ENCODE data around the gene PTPRM.

The PTPRM gene

DNA sequence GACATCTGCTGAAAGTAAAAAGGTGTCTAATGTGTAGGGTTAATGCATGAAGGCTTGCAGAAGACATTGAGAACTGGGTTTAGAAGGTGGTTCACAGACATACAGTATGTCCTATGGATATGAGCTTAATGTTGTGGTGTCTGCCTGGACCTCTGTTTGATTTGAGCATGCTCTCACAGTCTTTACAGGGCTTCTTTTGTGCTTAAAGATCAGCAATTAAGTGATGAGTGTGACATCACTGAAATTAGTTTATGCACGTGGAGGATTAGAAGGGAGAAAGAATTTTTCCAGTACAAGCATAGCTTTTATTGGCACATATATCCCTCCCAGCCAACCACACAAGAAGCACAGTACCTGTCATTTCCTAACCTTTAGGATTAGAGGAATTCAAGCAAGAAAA lies 674.6 kb downstream of the PTPRM start:
- no peak overlapping the region for H3K27ac Mint-ChIP-seq
- no peak overlapping the region for H3K4me3 Mint-ChIP-seq
- no peak for DNase-seq
- H3K27me3 Mint-ChIP-seq = no peaks in the 10 kb centered on the region
- ATAC-seq = no peak
- no peaks in the 10 kb centered on the region for H3K4me1 Mint-ChIP-seq
- H3K9me3 Mint-ChIP-seq = peaks cover 0 to 7% of the 10 kb centered on the region in 2 donors

DNA sequence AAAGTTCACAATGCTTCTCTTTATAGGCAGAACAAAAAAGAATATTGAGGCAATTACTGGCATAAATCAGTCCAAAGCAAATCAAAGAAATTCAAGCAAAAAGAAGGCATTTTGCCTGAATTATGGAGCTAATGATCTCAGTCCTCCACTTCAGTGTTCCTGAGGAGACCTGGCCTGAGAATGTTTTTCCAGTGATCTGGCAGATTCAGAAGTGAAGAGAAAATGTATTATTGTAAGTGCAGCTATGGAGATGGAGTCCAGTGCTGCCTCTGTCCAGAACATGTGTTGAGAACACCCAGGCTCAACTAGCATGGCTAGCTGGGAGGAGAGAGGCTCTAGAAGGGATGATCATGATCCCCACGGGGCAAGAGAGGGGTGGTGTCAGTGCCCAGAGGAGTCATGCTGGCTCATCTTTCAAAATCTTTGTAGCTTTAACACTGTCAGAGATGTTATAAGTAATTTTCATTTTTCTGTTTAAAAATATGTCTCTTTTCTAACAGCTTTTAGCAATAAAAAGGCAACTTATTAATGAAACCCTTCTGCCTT lies 675.1 kb downstream of the PTPRM start:
- Mint-ChIP-seq H3K4me3 (no peak overlapping the region), H3K9me3 (peaks cover 0 to 7% of the 10 kb centered on the region in 2 donors), H3K4me1 (no peaks in the 10 kb centered on the region), H3K27ac (no peak overlapping the region), H3K27me3 (no peaks in the 10 kb centered on the region)
- DNase-seq (no peak), ATAC-seq (no peak)

DNA sequence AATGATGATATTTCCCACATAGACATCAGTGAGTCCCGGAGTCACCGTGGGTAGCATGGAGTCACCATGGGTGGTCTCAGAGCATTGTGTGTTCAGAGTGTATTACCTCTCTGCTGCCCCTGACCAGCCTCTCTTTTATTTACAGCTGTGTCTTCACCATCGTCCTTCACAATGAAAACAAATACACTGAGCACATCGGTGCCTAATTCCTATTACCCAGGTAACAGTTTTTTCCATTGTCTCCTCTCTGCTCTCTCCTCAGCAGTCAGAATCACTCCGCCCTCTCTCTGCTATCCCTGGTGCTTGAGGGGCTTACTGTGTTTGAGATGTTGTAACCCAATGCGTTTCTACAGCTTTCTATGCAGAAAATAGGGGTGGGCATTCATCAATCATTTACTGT lies 680.6 kb downstream of the PTPRM start:
- ATAC-seq (no peak), DNase-seq (no peak)
- Mint-ChIP-seq H3K27ac (no peak overlapping the region), H3K4me3 (no peak overlapping the region), H3K9me3 (no peaks in the 10 kb centered on the region), H3K27me3 (no peaks in the 10 kb centered on the region), H3K4me1 (no peaks in the 10 kb centered on the region)

DNA sequence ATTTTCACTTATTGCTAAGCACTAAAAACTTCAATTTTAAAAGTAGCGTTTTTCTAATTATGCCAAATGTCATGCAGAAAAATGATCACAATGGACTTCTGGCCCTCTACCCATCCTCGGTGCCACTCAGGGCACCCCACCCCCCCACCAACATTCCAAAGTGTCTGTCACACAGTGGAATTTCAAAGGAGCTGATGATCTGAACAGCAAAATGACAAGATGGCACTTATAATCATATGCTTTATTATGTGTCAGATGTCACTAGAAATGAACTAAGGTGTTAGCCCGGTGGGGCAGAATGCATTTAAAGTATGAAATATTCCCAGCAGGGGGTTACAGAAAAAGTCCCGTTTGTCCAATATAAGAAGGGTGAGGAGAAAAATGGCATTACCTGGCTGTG lies 681.5 kb downstream of the PTPRM start:
- ATAC-seq (no peak), DNase-seq (no peak)
- Mint-ChIP-seq H3K27me3 (no peaks in the 10 kb centered on the region), H3K4me3 (no peak overlapping the region), H3K9me3 (no peaks in the 10 kb centered on the region), H3K27ac (no peak overlapping the region), H3K4me1 (no peaks in the 10 kb centered on the region)

- no peaks in the 10 kb centered on the region for H3K27me3 Mint-ChIP-seq
- DNase-seq = no peak
These were observed 682.7 kb downstream of the PTPRM start for GRCh38 chr18:8249811-8250210.

DNA sequence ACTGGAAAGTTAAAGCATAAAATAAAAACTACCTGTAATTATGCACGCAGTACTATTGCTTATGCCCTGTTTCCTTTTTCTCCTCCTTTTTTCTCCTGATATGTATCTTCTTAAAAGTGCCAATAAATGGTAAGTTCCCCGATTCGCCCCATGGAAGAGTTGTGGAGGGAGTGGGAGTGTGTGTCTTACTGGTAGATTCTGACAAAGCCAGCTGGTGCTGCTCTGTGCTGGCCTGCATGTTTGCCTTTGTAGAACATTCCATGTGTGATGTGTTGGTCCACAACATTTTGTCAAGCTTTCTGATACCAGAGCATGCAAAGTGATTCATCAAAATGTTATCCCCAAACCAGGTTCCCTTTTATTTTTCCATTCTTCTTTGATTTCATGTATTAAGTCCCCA lies 685.3 kb downstream of the PTPRM start:
- Mint-ChIP-seq H3K4me1 (no peaks in the 10 kb centered on the region), H3K27ac (no peak overlapping the region)

More at GRCh38 chr18:8249811-8250210, 682.7 kb downstream of the PTPRM start:
- Mint-ChIP-seq H3K4me1 (no peaks in the 10 kb centered on the region), H3K27ac (no peak overlapping the region), H3K9me3 (no peaks in the 10 kb centered on the region), H3K4me3 (no peak overlapping the region)
- no peak for ATAC-seq

GRCh38 chr18:8253944-8254343 lies 686.8 kb downstream of the PTPRM start:
- H3K27me3 Mint-ChIP-seq = no peaks in the 10 kb centered on the region
- H3K9me3 Mint-ChIP-seq = no peaks in the 10 kb centered on the region
- no peak overlapping the region for H3K4me3 Mint-ChIP-seq

More for the DNA sequence above, 685.3 kb downstream of the PTPRM start:
- Mint-ChIP-seq H3K9me3 (no peaks in the 10 kb centered on the region), H3K27me3 (no peaks in the 10 kb centered on the region), H3K4me3 (no peak overlapping the region)
- ATAC-seq (no peak), DNase-seq (no peak)

DNA sequence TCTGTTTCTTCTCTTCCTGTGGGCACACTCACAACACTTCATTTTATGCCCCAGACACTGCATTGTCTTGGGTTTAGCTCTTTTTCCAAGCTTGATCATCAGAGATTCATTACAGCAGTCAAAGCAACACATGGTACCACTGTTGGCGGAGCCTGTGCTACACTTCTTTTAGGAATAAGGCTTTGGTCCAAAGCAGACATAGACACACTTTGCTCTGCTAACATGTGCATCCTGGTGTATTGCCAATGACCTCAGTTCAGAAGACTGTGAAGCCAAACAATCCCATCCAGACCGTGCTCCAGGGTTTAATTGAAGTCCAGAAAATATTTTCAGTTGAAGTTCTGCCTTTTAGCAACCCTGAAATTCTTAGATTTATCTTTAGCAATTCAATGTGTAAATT lies 687.5 kb downstream of the PTPRM start:
- ATAC-seq (no peak), DNase-seq (no peak)
- Mint-ChIP-seq H3K4me1 (no peaks in the 10 kb centered on the region), H3K27me3 (no peaks in the 10 kb centered on the region), H3K4me3 (no peak overlapping the region), H3K27ac (no peak overlapping the region), H3K9me3 (no peaks in the 10 kb centered on the region)

More at GRCh38 chr18:8253944-8254343, 686.8 kb downstream of the PTPRM start:
- H3K27ac Mint-ChIP-seq = peak overlapping the region in 1 of 2 donors; percentile 37
- DNase-seq (no peak), ATAC-seq (no peak)
- H3K4me1 Mint-ChIP-seq = no peaks in the 10 kb centered on the region

- H3K9me3 Mint-ChIP-seq = no peaks in the 10 kb centered on the region
- H3K27ac Mint-ChIP-seq = peak overlapping the region in 1 of 2 donors; percentile 10
- H3K27me3 Mint-ChIP-seq = no peaks in the 10 kb centered on the region
- ATAC-seq (no peak), DNase-seq (no peak)
- H3K4me3 Mint-ChIP-seq = no peak overlapping the region
- H3K4me1 Mint-ChIP-seq = no peaks in the 10 kb centered on the region
These were observed 690.8 kb downstream of the PTPRM start for GRCh38 chr18:8257851-8258434.

- no peaks in the 10 kb centered on the region for H3K4me1 Mint-ChIP-seq
- peak overlapping the region in 1 of 2 donors; percentile 45 for H3K27ac Mint-ChIP-seq
- no peak overlapping the region for H3K4me3 Mint-ChIP-seq
- no peak for DNase-seq
- no peak for ATAC-seq
- H3K9me3 Mint-ChIP-seq = no peaks in the 10 kb centered on the region
- H3K27me3 Mint-ChIP-seq = no peaks in the 10 kb centered on the region
These were observed 693.2 kb downstream of the PTPRM start for GRCh38 chr18:8260319-8260718.

GRCh38 chr18:8260827-8261226 lies 693.7 kb downstream of the PTPRM start:
- Mint-ChIP-seq H3K4me3 (no peak overlapping the region), H3K27me3 (no peaks in the 10 kb centered on the region), H3K9me3 (no peaks in the 10 kb centered on the region), H3K4me1 (no peaks in the 10 kb centered on the region), H3K27ac (no peak overlapping the region)
- ATAC-seq = no peak
- no peak for DNase-seq

DNA sequence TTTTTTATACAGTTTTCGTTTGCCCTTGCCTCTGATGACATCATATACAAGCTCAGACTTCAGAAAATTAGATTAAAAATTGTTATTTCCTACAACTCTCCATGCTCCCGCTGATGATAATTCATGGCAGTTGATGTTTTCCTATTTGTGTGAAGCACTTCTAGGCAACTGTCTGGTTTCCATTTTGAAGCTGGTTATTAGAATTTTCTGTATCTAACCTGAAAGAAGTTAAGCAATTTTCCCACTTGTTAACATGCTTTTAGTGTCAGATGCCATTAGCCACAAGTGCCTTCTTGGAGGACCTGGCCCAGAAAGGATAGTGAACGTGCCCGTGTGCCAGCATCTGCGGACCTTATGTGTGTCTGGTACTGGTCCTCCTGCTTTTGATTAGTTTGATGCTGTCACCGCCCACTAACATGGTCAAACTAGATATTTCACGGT lies 694.6 kb downstream of the PTPRM start:
- no peak for DNase-seq
- Mint-ChIP-seq H3K4me3 (no peak overlapping the region), H3K9me3 (no peaks in the 10 kb centered on the region), H3K27me3 (no peaks in the 10 kb centered on the region), H3K27ac (no peak overlapping the region), H3K4me1 (no peaks in the 10 kb centered on the region)
- ATAC-seq = no peak

GRCh38 chr18:8262221-8262620 lies 695.1 kb downstream of the PTPRM start:
- DNase-seq = no peak
- H3K4me3 Mint-ChIP-seq = no peak overlapping the region

DNA sequence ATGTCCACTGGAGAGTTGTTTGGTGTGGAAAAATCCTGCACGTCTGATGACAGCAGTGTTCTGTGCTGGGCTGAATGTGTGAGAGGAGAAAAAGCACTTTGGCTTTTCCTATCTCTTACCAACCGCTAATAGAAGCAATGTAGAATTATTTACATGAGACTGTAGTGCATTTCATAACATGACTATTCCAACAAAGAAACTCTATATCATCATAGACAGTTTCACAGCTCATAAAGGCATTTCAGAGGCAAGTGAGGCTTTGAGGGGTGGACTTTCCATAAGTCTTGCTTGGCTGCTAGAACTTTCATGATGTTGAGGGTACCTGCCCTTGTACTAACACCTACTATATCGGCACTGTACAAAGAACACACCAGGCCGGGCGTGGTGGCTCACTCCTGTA lies 697.0 kb downstream of the PTPRM start:
- Mint-ChIP-seq H3K9me3 (no peaks in the 10 kb centered on the region), H3K27ac (no peak overlapping the region), H3K27me3 (no peaks in the 10 kb centered on the region), H3K4me1 (no peaks in the 10 kb centered on the region), H3K4me3 (no peak overlapping the region)
- no peak for DNase-seq
- ATAC-seq = no peak

More at GRCh38 chr18:8262221-8262620, 695.1 kb downstream of the PTPRM start:
- no peaks in the 10 kb centered on the region for H3K9me3 Mint-ChIP-seq
- ATAC-seq = no peak
- peak overlapping the region in 1 of 2 donors; percentile 13 for H3K27ac Mint-ChIP-seq
- no peaks in the 10 kb centered on the region for H3K27me3 Mint-ChIP-seq
- no peaks in the 10 kb centered on the region for H3K4me1 Mint-ChIP-seq

- Mint-ChIP-seq H3K4me1 (no peaks in the 10 kb centered on the region), H3K4me3 (no peak overlapping the region), H3K27ac (no peak overlapping the region), H3K9me3 (peaks cover 0 to 6% of the 10 kb centered on the region in 2 donors), H3K27me3 (no peaks in the 10 kb centered on the region)
- no peak for DNase-seq
- ATAC-seq = no peak
These were observed 697.8 kb downstream of the PTPRM start for GRCh38 chr18:8264861-8265411.

DNA sequence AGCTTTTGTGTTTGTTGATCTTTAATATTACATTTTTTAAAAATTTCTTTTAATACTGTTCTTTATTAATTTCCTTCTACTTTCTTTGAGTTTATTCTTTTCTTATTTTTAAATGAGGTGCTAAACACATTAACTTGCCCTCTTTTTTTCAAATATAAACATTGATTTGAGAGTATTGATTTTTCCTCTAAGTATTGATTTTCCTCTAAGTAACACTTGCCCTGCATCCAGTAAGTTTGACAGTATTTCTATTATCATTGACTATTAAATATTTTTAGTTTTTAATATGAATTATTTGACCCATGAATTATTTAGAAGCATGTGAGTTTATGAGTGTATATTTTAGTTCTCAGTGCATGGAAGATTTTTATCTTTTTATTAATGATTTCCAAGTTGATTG lies 705.1 kb downstream of the PTPRM start:
- DNase-seq = no peak
- H3K4me1 Mint-ChIP-seq = no peaks in the 10 kb centered on the region
- peaks cover 0 to 8% of the 10 kb centered on the region in 2 donors for H3K9me3 Mint-ChIP-seq
- H3K27me3 Mint-ChIP-seq = no peaks in the 10 kb centered on the region
- no peak overlapping the region for H3K27ac Mint-ChIP-seq
- no peak overlapping the region for H3K4me3 Mint-ChIP-seq
- ATAC-seq = no peak

Data from stimulated activated naive CD8-positive, alpha-beta T cell treated with anti-CD3 and anti-CD28 coated beads, Interleukin-15, amount 100 ng/mL, for 72 hours (primary cell).